ENCODE measurements around the gene ADAMTS1. TPM values are rescaled to one million over a fixed set of nuclear protein-coding genes. Genes with fewer than 3 reads are reported as not detected.
A peak's percentile ranks its signal among the peaks of the same experiment; 100 is the strongest.

The ADAMTS1 gene
- total and polyA plus RNA-seq, 2 of the 13 experiments (the other 11 are each of a cell fraction or from before 2014, with no cell fraction given): 0.02 to 0.11 TPM

GRCh38 chr21:26849428-26850115 lies 4.4 kb upstream of the ADAMTS1 start (continued):
- TF ChIP-seq ZNF800 (CRISPR knock-in tag; IDR thresholded peaks at IDR 0.05): no peak
- no peak for TF ChIP-seq ZKSCAN5 (CRISPR knock-in tag; IDR thresholded peaks at IDR 0.05)
- peak; percentile 61 for TF ChIP-seq SMC3 (IDR thresholded peaks at IDR 0.05; ENCODE audit: low read length)

GRCh38 chr21:26847921-26848320 lies 2.7 kb upstream of the ADAMTS1 start:
- Histone ChIP-seq H4K20me1 (ENCODE audit: insufficient read depth, low read length) (no peaks in the 10 kb centered on the region), H2AFZ (ENCODE audit: low read length) (no peak overlapping the region), H3K4me2 (ENCODE audit: low read depth, low read length) (no peak overlapping the region), H3K27me3 (ENCODE audit: control insufficient read depth in 1 of 2, insufficient read depth in 2 of 2, low read length in 2 of 2) (peaks cover 7 to 43% of the 10 kb centered on the region in 2 experiments; a peak in 4 of 5 replicates), H3K79me2 (ENCODE audit: insufficient read depth, low read length) (no peaks in the 10 kb centered on the region), H3K36me3 (replicated peaks in 1 of 2; ENCODE audit: control insufficient read depth in 1 of 2, insufficient read depth in 2 of 2, low read length in 2 of 2) (no peaks in the 10 kb centered on the region), H3K4me3 (replicated peaks in 1 of 3; ENCODE audit: insufficient read depth in 1 of 3, low read depth in 2 of 3, low read length in 3 of 3) (no peak overlapping the region), H3K4me1 (ENCODE audit: insufficient read depth, low read length) (0 out of 2 replicates have a peak, but pooled peaks cover 27% of the 10 kb centered on the region), H3K9ac (ENCODE audit: insufficient read depth, low read depth, low read length) (no peak overlapping the region), H3K9me3 (ENCODE audit: low read length) (no peaks in the 10 kb centered on the region), H3K27ac (ENCODE audit: extremely low read length, insufficient read depth, low read length) (no peak overlapping the region)
- TF ChIP-seq CEBPG (CRISPR knock-in tag; IDR thresholded peaks at IDR 0.05) (no peak), ZKSCAN5 (CRISPR knock-in tag; IDR thresholded peaks at IDR 0.05) (no peak), CSRNP1 (CRISPR knock-in tag; IDR thresholded peaks at IDR 0.05) (no peak), ZNF737 (CRISPR knock-in tag; IDR thresholded peaks at IDR 0.05; ENCODE audit: borderline replicate concordance) (no peak), REXO4 (CRISPR knock-in tag; IDR thresholded peaks at IDR 0.05; ENCODE audit: borderline replicate concordance) (no peak), XBP1 (CRISPR knock-in tag; IDR thresholded peaks at IDR 0.05) (no peak), HNF4G (IDR thresholded peaks at IDR 0.05; ENCODE audit: borderline replicate concordance, low read depth, low read length) (no peak), HNF4G (CRISPR knock-in tag; IDR thresholded peaks at IDR 0.05; ENCODE audit: borderline replicate concordance, low read depth) (no peak), ZNF672 (CRISPR knock-in tag; IDR thresholded peaks at IDR 0.05) (no peak), FIP1L1 (IDR thresholded peaks at IDR 0.05; ENCODE audit: borderline replicate concordance, insufficient read depth, low read depth, low read length) (no peak), ZNF660 (CRISPR knock-in tag; IDR thresholded peaks at IDR 0.05; ENCODE audit: borderline replicate concordance, low read depth) (no peak), ZNF549 (CRISPR knock-in tag; IDR thresholded peaks at IDR 0.05) (no peak), ARNTL (CRISPR knock-in tag; IDR thresholded peaks at IDR 0.05) (no peak), TCF12 (IDR thresholded peaks at IDR 0.05) (no peak), TCF12 (CRISPR knock-in tag; IDR thresholded peaks at IDR 0.05) (no peak)
- in situ Hi-C loops (cut with HindIII; ENCODE audit: extremely low pct_ligation_motif_present, low pct_unique_long_range_greater_than_20kb) (loop anchor here (5.0 kb wide), 3 partner anchors 854 to 1899 kb away; no protein-coding TSS in a partner anchor), intact Hi-C loops (cut with micrococcal nuclease; ENCODE audit: unreplicated experiment) (no loop called here)
- no TSS peak for BruUV-seq (replicated peaks)
- 6% methylated on average over 2 of the region's 2 CpGs for WGBS (ENCODE audit: low lambda C conversion rate)
- ChIA-PET CTCF (ENCODE audit: low intra/inter-chr PET ratio, low total read pairs) (interaction anchor here (3.1 kb wide), 1 partner anchor 853 kb away, joined by 23 read pairs; no protein-coding TSS in a partner anchor), POLR2A (no interaction called here)
- DNase-seq (ENCODE audit: low spot score) (no peak), FAIRE-seq (no peak), ATAC-seq (no peak)

Data from HepG2 (cell line).